ENCODE results near the gene CA4. TPM values are rescaled to one million over a fixed set of nuclear protein-coding genes. Genes with fewer than 3 reads are reported as not detected.

Gene CA4
- total and polyA plus RNA-seq, 9 of the 15 experiments (the other 6 are each of a cell fraction or from before 2014, with no cell fraction given): 0.13 TPM; not detected in 7

DNA sequence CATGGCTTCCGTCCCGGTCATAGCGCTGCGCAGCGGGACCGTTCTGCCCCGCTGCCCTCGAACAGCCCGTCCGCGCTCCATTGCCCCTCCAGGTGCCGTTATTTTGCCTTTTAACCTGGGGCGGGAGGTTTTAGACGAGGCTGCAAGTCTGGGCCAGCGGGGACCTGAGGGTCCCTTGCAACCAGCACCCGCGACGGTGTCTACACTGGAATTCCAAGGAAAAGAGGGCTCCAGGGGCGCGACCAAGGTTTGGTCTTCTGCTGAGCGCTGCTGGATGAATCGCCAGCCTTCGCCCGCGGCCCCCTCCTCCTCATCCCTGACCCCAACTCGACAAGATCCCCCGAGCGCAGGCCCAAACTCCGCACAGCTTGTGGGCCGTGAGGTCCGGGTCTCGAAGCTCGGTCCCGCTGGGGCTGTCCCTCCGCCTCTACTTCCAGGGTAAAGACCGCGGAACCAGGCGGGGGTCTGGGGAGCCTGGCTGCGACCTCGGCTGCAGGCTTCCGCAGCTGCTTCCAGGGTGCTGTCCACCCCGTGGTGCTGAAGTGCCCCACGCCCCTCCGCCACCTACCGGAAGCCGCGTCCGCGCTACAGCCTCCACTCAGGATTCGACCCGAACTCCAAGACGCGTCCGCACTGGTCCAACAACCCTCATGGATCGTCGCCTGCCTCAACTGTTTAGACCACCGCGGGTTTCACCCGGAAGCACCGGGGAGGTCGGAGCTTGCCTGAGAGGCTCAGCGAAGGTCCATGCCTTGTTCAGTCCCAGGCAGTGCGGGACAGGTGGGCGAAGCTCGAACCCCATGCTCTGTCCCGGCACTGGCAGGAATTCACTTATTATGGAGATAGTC, 10.1 kb upstream of the CA4 start (continued):
- TF ChIP-seq CHD2 (IDR thresholded peaks at IDR 0.05; ENCODE audit: low read depth, low read length) (no peak), POU5F1 (IDR thresholded peaks at IDR 0.05; ENCODE audit: borderline replicate concordance, low read depth, low read length, partially characterized antibody) (no peak), ZNF592 (IDR thresholded peaks at IDR 0.05) (no peak), LCOR (CRISPR knock-in tag; IDR thresholded peaks at IDR 0.05) (peak; percentile 84), RBFOX2 (IDR thresholded peaks at IDR 0.05; ENCODE audit: low read depth, low read length) (no peak), CEBPB (tag; IDR thresholded peaks at IDR 0.05) (no peak), XRCC4 (IDR thresholded peaks at IDR 0.05; ENCODE audit: extremely low read depth, insufficient read depth, insufficient read length) (no peak), ZBTB8A (IDR thresholded peaks at IDR 0.05; ENCODE audit: partially characterized antibody) (no peak)
- TF ChIP-seq, protein P1, sequence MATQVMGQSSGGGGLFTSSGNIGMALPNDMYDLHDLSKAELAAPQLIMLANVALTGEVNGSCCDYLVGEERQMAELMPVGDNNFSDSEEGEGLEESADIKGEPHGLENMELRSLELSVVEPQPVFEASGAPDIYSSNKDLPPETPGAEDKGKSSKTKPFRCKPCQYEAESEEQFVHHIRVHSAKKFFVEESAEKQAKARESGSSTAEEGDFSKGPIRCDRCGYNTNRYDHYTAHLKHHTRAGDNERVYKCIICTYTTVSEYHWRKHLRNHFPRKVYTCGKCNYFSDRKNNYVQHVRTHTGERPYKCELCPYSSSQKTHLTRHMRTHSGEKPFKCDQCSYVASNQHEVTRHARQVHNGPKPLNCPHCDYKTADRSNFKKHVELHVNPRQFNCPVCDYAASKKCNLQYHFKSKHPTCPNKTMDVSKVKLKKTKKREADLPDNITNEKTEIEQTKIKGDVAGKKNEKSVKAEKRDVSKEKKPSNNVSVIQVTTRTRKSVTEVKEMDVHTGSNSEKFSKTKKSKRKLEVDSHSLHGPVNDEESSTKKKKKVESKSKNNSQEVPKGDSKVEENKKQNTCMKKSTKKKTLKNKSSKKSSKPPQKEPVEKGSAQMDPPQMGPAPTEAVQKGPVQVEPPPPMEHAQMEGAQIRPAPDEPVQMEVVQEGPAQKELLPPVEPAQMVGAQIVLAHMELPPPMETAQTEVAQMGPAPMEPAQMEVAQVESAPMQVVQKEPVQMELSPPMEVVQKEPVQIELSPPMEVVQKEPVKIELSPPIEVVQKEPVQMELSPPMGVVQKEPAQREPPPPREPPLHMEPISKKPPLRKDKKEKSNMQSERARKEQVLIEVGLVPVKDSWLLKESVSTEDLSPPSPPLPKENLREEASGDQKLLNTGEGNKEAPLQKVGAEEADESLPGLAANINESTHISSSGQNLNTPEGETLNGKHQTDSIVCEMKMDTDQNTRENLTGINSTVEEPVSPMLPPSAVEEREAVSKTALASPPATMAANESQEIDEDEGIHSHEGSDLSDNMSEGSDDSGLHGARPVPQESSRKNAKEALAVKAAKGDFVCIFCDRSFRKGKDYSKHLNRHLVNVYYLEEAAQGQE (IDR thresholded peaks at IDR 0.05; ENCODE audit: borderline replicate concordance): peak; percentile 100
- TF ChIP-seq, protein P1 (CRISPR knock-in tag; IDR thresholded peaks at IDR 0.05; ENCODE audit: low read depth): peak; percentile 100
- TF ChIP-seq, protein P2, sequence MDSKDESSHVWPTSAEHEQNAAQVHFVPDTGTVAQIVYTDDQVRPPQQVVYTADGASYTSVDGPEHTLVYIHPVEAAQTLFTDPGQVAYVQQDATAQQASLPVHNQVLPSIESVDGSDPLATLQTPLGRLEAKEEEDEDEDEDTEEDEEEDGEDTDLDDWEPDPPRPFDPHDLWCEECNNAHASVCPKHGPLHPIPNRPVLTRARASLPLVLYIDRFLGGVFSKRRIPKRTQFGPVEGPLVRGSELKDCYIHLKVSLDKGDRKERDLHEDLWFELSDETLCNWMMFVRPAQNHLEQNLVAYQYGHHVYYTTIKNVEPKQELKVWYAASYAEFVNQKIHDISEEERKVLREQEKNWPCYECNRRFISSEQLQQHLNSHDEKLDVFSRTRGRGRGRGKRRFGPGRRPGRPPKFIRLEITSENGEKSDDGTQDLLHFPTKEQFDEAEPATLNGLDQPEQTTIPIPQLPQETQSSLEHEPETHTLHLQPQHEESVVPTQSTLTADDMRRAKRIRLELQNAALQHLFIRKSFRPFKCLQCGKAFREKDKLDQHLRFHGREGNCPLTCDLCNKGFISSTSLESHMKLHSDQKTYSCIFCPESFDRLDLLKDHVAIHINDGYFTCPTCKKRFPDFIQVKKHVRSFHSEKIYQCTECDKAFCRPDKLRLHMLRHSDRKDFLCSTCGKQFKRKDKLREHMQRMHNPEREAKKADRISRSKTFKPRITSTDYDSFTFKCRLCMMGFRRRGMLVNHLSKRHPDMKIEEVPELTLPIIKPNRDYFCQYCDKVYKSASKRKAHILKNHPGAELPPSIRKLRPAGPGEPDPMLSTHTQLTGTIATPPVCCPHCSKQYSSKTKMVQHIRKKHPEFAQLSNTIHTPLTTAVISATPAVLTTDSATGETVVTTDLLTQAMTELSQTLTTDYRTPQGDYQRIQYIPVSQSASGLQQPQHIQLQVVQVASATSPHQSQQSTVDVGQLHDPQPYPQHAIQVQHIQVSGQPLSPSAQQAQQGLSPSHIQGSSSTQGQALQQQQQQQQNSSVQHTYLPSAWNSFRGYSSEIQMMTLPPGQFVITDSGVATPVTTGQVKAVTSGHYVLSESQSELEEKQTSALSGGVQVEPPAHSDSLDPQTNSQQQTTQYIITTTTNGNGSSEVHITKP (IDR thresholded peaks at IDR 0.05; ENCODE audit: partially characterized antibody): no peak
